ENCODE measurements around the gene SUOX. TPM values are rescaled to one million over a fixed set of nuclear protein-coding genes. Genes with fewer than 3 reads are reported as not detected.
"Not testable (repeated sequence)": the region's sequence is repeated elsewhere in the genome, so short reads cannot be mapped to it uniquely, and the experiment has no call there.

SUOX gene
- total RNA-seq, 2 donors from 2014 or later = 12.2 to 17.6 TPM

DNA sequence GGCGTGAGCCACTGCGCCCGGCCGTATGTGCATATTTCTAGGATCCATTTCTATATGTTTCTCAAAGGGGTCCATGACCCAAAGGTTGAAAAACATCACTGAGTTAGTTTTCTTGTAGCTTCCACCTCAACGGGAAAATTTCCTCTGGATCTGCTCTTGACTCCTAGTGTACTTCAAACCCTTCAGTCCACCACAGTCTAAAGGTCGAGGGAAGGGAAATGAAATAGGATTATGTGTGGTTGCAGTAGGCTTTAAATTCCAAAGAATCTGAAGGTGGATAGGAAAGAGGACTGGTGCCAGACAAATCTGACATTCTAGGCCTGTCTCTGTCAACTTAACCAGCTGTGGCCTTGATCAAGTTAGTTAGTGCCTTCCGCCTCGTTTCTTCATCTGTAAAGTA, 1.7 kb upstream of the SUOX start:
- peaks cover 17 to 18% of the 10 kb centered on the region in 2 donors for H3K4me1 Mint-ChIP-seq (ENCODE audit: low read depth in 2 of 2)
- no peak overlapping the region for H3K4me3 Mint-ChIP-seq
- no peaks in the 10 kb centered on the region for H3K27me3 Mint-ChIP-seq
- no peak for DNase-seq (ENCODE audit: low spot score)
- no peak overlapping the region for H3K27ac Mint-ChIP-seq
- H3K36me3 Mint-ChIP-seq = peaks cover 14% of the 10 kb centered on the region
- no peaks in the 10 kb centered on the region for H3K9me3 Mint-ChIP-seq
- ATAC-seq = no peak

DNA sequence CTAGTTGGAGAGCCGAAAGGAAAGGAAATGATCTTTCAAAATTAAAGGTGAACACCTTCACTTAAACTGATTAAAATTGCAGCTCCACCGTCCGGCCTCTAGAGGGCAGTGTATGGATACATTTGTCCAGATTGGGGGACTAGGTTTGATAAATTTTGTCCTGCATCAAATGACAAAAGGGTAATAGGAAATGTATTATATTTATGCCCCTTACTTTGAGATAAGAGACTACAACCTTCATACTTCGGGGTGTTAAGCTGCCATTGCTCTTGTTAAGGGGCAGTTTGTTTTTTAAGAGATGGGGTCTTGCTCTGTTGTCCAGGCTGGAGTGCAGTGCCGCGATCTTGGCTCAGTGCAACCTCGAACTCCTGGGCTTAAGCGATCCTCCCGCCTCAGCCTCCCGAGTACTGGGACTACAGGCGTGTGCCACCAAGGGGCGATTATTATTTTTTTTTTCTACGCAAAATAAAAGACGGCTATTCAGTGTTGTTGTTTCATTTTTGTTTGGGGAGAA, 818 bp upstream of the SUOX start:
- H3K4me3 Mint-ChIP-seq = peak overlapping the region; percentile 86
- peak; percentile 75 for DNase-seq (ENCODE audit: low spot score)
- H3K27ac Mint-ChIP-seq = peak overlapping the region; percentile 32 to 85
- H3K36me3 Mint-ChIP-seq = peaks cover 5% of the 10 kb centered on the region
- no peaks in the 10 kb centered on the region for H3K9me3 Mint-ChIP-seq
- no peaks in the 10 kb centered on the region for H3K27me3 Mint-ChIP-seq
- peaks cover 17 to 18% of the 10 kb centered on the region in 2 donors for H3K4me1 Mint-ChIP-seq (ENCODE audit: low read depth in 2 of 2)
- no peak for ATAC-seq

DNA sequence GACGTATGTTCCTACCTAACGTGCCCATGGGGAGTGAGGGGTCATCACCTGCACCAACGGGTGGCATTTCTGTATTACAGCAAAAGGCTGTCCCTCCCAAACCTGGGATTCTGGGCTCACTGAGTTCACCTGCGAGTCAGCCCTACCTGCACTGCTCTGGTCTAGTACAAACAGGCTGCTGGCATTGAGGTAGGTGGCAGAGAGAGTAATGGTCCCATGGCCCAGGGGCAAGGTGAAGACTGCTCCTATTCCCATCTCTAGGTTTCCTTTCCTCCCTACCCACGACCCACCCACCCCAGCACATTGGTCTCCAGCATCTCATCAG, 421 bp downstream of the SUOX start:
- peaks cover 17 to 18% of the 10 kb centered on the region in 2 donors for H3K4me1 Mint-ChIP-seq (ENCODE audit: low read depth in 2 of 2)

DNA sequence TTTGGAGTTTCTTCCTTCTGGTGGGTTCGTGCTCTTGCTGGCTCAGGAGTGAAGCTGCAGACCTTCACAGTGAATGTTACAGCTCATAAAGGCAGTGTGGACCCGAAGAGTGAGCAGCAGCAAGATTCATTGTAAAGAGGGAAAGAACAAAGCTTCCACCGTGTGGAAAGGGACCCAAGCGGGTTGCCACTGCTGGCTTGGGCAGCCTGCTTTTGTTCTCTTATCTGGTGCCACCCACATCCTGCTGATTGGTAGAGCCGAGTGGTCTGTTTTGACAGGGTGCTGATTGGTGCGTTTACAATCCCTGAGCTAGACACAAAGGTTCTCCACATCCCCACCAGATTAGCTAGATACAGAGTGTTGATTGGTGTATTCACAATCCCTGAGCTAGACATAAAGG, 2.4 kb downstream of the SUOX start:
- peaks cover 18 to 22% of the 10 kb centered on the region in 2 donors for H3K4me1 Mint-ChIP-seq (ENCODE audit: low read depth in 2 of 2)
- ATAC-seq; H3K27ac Mint-ChIP-seq; H3K36me3 Mint-ChIP-seq; H3K27me3 Mint-ChIP-seq; DNase-seq (ENCODE audit: low spot score); H3K4me3 Mint-ChIP-seq; H3K9me3 Mint-ChIP-seq: not testable (repeated sequence)

More for the DNA sequence above, 421 bp downstream of the SUOX start:
- H3K4me3 Mint-ChIP-seq = peak overlapping the region; percentile 86
- H3K36me3 Mint-ChIP-seq = peaks cover 2% of the 10 kb centered on the region
- ATAC-seq (peak in 1 of 2 donors; percentile 3), DNase-seq (ENCODE audit: low spot score) (no peak)
- H3K27ac Mint-ChIP-seq = peak overlapping the region; percentile 32 to 85
- H3K27me3 Mint-ChIP-seq = no peaks in the 10 kb centered on the region
- no peaks in the 10 kb centered on the region for H3K9me3 Mint-ChIP-seq

DNA sequence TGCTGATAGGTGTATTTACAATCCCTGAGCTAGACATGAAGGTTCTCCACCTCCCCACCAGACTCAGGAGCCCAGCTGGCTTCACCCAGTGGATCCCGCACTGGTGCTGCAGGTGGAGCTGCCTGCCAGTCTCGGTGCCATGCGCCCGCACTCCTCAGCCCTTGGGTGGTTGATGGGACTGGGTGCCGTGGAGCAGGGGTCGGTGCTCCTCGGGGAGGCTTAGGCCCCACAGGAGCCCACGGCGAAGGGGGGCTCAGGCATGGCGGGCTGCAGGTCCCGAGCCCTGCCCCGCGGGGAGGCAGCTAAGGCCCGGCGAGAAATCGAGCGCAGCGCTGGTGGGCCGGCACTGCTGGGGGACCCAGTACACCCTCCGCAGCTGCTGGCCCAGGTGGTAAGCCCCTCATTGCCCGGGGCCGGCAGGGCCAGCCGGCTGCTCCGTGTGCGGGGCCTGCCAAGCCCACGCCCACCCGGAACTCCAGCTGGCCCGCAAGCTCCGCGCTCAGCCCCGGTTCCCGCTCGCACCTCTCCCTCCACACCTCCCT, 3.0 kb downstream of the SUOX start:
- not testable (repeated sequence) for H3K4me3 Mint-ChIP-seq; ATAC-seq; DNase-seq (ENCODE audit: low spot score); H3K9me3 Mint-ChIP-seq; H3K27me3 Mint-ChIP-seq; H3K36me3 Mint-ChIP-seq; H3K27ac Mint-ChIP-seq
- H3K4me1 Mint-ChIP-seq (ENCODE audit: low read depth in 2 of 2) = peaks cover 18 to 22% of the 10 kb centered on the region in 2 donors

GRCh38 chr12:56001487-56002100, 4.5 kb downstream of the SUOX start:
- no peak overlapping the region for H3K27ac Mint-ChIP-seq
- no peak for ATAC-seq
- H3K27me3 Mint-ChIP-seq = no peaks in the 10 kb centered on the region
- H3K4me3 Mint-ChIP-seq = no peak overlapping the region
- H3K4me1 Mint-ChIP-seq (ENCODE audit: low read depth in 2 of 2) = peaks cover 11 to 15% of the 10 kb centered on the region in 2 donors
- H3K36me3 Mint-ChIP-seq = no peaks in the 10 kb centered on the region
- no peaks in the 10 kb centered on the region for H3K9me3 Mint-ChIP-seq
- DNase-seq (ENCODE audit: low spot score) = no peak

DNA sequence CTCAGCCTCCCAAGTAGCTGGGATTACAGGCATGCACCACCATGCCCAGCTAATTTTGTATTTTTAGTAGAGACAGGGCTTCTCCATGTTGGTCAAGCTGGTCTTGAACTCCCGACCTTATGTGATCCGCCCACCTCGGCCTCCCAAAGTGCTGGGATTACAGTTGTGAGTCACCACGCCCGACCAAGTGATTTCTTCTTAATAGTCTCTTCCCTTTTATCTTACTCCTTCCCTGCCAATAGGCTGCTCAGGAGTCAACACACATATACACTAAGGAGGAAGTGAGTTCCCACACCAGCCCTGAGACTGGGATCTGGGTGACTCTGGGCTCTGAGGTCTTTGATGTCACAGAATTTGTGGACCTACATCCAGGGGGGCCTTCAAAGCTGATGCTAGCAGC, 6.3 kb downstream of the SUOX start:
- not testable (repeated sequence) for ATAC-seq; H3K27me3 Mint-ChIP-seq; H3K4me3 Mint-ChIP-seq; DNase-seq (ENCODE audit: low spot score); H3K36me3 Mint-ChIP-seq; H3K9me3 Mint-ChIP-seq; H3K27ac Mint-ChIP-seq
- peaks cover 14 to 16% of the 10 kb centered on the region in 2 donors for H3K4me1 Mint-ChIP-seq (ENCODE audit: low read depth in 2 of 2)

- H3K9me3 Mint-ChIP-seq = no peaks in the 10 kb centered on the region
- no peak for ATAC-seq
- H3K4me1 Mint-ChIP-seq (ENCODE audit: low read depth in 2 of 2) = peaks cover 18 to 20% of the 10 kb centered on the region in 2 donors
These were observed 7.1 kb downstream of the SUOX start for GRCh38 chr12:56004211-56004610.

GRCh38 chr12:56007564-56008559, 10.8 kb downstream of the SUOX start:
- ATAC-seq = peak; percentile 83 to 85
- Mint-ChIP-seq H3K4me1 (ENCODE audit: low read depth in 2 of 2) (peaks cover 16 to 18% of the 10 kb centered on the region in 2 donors), H3K9me3 (no peaks in the 10 kb centered on the region), H3K4me3 (peak overlapping the region; percentile 85), H3K36me3 (no peaks in the 10 kb centered on the region), H3K27ac (peak overlapping the region; percentile 62 to 83), H3K27me3 (no peaks in the 10 kb centered on the region)
- DNase-seq (ENCODE audit: low spot score) = peak; percentile 63

More at GRCh38 chr12:56004211-56004610, 7.1 kb downstream of the SUOX start:
- DNase-seq (ENCODE audit: low spot score) = no peak
- Mint-ChIP-seq H3K4me3 (no peak overlapping the region), H3K36me3 (no peaks in the 10 kb centered on the region), H3K27ac (no peak overlapping the region), H3K27me3 (no peaks in the 10 kb centered on the region)

DNA sequence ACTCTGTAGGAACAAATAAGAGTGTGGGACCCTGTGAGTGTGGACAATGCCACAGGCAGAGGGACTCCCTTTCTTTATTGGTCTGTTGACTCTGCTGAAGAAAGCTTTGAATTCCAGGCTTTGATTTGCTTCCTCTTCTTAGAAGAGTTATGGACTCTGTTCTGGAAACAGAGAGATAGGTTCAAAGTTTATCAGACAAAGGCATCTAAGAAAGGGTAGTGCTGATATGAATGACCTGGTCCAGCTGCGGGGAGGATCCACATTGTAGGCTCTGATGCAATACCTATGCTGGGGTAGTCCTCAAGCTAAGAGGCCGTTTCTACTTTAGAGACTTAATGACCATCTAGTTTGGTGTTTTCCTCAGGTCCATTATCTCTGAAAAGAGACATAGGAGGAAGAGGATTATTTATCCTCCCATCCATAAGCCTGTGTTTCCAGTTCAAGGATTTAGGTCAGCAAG, 13.1 kb downstream of the SUOX start:
- H3K4me3 Mint-ChIP-seq = no peak overlapping the region
- H3K36me3 Mint-ChIP-seq = no peaks in the 10 kb centered on the region

GRCh38 chr12:56011509-56012090, 14.5 kb downstream of the SUOX start:
- H3K36me3 Mint-ChIP-seq = no peaks in the 10 kb centered on the region
- H3K4me1 Mint-ChIP-seq (ENCODE audit: low read depth in 2 of 2) = peaks cover 13 to 16% of the 10 kb centered on the region in 2 donors
- H3K27me3 Mint-ChIP-seq = no peaks in the 10 kb centered on the region
- H3K4me3 Mint-ChIP-seq = no peak overlapping the region
- DNase-seq (ENCODE audit: low spot score) = no peak
- H3K27ac Mint-ChIP-seq = no peak overlapping the region
- H3K9me3 Mint-ChIP-seq = no peaks in the 10 kb centered on the region
- ATAC-seq = no peak

More for the DNA sequence above, 13.1 kb downstream of the SUOX start:
- no peak for ATAC-seq
- DNase-seq (ENCODE audit: low spot score) = no peak
- no peak overlapping the region for H3K27ac Mint-ChIP-seq
- H3K4me1 Mint-ChIP-seq (ENCODE audit: low read depth in 2 of 2) = peaks cover 13 to 16% of the 10 kb centered on the region in 2 donors
- H3K27me3 Mint-ChIP-seq = no peaks in the 10 kb centered on the region
- H3K9me3 Mint-ChIP-seq = no peaks in the 10 kb centered on the region

GRCh38 chr12:56013482-56013881, 16.4 kb downstream of the SUOX start:
- DNase-seq (ENCODE audit: low spot score) (no peak), ATAC-seq (no peak)
- Mint-ChIP-seq H3K4me3 (no peak overlapping the region), H3K27ac (no peak overlapping the region), H3K4me1 (ENCODE audit: low read depth in 2 of 2) (peaks cover 4 to 5% of the 10 kb centered on the region in 2 donors), H3K36me3 (no peaks in the 10 kb centered on the region), H3K27me3 (no peaks in the 10 kb centered on the region), H3K9me3 (no peaks in the 10 kb centered on the region)

GRCh38 chr12:56014205-56014604, 17.1 kb downstream of the SUOX start:
- Mint-ChIP-seq H3K36me3 (no peaks in the 10 kb centered on the region), H3K27me3 (no peaks in the 10 kb centered on the region)
- no peak for DNase-seq (ENCODE audit: low spot score)

More at GRCh38 chr12:56014205-56014604, 17.1 kb downstream of the SUOX start:
- ATAC-seq = no peak
- H3K9me3 Mint-ChIP-seq = no peaks in the 10 kb centered on the region
- H3K27ac Mint-ChIP-seq = no peak overlapping the region
- H3K4me3 Mint-ChIP-seq = no peak overlapping the region
- H3K4me1 Mint-ChIP-seq (ENCODE audit: low read depth in 2 of 2) = peaks cover under 1% of the 10 kb centered on the region in 2 donors
